K562 treated with DMSO at 1 percent for 4 hours (cell line): ENCODE data around the gene NRP1. TPM values are rescaled to one million over a fixed set of nuclear protein-coding genes. Genes with fewer than 3 reads are reported as not detected.

Experiments
- total RNA-seq: library from RNA; unstranded; fragments of 300-600 nt; gene quantifications from 2 replicates; pipeline ENCODE4 v1.2.3, GENCODE V29; 2022; ENCODE audit not compliant: insufficient read depth

NRP1 gene
- total RNA-seq = 0.16 and 0.21 TPM in 2 replicates

GRCh38 chr10:33334153-33334804 is at the start of gene NRP1:
NRP1 (minus strand) TSS chr10:33334667; CDS start chr10:33334382, 285 bp downstream.

